HG03108 (cell line): Measurements from ENCODE around the gene UBE2M.
"Not testable (repeated sequence)": the region's sequence is repeated elsewhere in the genome, so short reads cannot be mapped to it uniquely, and the experiment has no call there.

Experiments
- ATAC-seq: cut with Tn5 transposase; IDR thresholded peaks from one replicate; pipeline ENCODE4 v1.9.1; 2021; ENCODE audit warnings: moderate library complexity; ENCODE audit not compliant: unreplicated experiment

The UBE2M gene

DNA sequence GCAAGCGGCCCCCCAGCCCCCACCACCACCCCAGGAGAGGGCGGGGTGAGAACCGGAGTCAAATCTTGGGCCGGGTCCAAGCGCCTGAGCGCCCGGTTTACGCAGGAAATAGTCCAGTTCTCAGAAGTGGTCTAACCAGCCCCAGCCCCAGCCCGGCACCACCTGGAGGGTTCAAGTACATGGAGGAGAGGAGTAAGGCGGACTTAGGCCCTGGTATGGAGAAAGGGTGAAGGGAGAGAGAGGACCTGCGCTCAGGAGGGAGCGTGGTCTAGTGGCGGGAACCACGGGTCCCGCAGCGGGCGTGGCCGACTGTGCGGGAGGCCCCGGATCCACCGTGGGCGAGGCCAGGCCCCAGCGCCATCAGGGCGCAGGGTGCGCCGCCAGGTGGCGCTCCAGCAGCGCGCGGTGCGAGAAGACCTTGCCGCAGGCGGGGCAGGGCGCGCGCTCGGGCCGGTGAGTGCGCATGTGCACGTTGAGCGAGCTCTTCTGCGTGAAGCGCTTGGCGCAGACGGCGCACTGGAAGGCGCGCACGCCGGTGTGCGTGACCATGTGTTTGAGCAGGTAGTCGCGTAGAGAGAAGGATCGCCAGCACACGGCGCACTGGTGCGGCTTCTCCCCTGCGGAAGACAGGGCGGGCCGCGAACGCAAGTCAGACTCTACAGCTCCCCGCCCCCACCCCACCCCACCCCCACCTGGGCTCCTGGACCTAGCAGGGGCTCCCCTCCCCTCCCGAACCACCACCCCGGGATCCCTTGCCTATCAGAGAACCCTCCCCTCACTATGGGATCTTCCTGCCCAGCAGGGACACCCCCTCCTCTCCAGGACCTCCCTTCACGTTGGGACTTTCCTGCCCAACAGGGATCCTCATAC is 44.5 kb downstream of the UBE2M start:
- ATAC-seq, result peak; percentile 72

GRCh38 chr19:58513213-58513693 is 45.2 kb downstream of the UBE2M start:
- no peak for ATAC-seq

DNA sequence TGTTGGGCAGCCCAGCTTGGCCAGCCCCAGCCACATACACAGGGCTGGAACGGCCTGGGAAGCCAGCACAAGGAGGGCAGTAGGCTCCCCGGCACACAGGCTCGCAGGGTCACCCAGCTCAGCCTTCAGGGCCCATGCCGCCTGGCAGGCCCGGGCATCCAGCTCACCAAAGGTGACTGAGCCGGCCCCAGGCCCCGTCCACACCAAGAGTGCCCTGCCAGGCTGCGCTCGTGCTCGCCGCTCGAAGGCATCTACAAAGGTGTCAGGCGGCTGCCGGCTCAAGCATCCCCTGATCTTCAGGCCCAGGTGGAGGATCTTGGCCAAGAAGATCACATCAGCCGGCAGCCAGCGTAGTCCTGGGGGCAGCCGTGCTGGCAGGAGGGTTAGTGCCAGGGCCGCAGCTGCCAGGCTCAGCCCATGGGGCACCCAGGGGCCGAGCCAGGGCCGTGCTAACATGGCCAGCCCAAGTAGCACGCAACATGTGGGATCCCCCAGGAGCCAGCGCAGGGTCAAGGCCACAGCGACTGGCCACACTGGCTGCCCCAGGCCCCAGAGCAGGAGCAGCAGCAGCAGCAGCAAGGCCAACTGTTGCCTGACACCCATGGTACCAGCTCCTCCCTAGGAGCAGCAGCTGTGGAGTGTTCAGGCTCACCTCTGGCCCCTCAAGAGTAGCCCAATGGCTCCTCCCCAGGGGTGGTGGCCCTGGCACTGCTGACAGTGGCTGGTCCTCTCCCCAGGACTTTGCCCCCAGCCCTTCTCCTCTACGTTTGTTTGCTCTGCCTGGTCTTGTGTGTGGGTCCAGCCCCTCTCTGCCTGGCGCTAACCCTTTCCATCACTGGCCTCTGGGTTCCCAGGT is 46.8 kb downstream of the UBE2M start, which contains the start of gene SLC27A5:
TSS of gene SLC27A5 (minus strand) at position 640 of the 856 bp plus-strand sequence. CDS start at position 603, 37 bp downstream.
- ATAC-seq, result no peak

- no peak for ATAC-seq
These were observed 48.1 kb downstream of the UBE2M start for GRCh38 chr19:58510084-58510862.

GRCh38 chr19:58509731-58510083 is 48.7 kb downstream of the UBE2M start:
- ATAC-seq, result no peak

DNA sequence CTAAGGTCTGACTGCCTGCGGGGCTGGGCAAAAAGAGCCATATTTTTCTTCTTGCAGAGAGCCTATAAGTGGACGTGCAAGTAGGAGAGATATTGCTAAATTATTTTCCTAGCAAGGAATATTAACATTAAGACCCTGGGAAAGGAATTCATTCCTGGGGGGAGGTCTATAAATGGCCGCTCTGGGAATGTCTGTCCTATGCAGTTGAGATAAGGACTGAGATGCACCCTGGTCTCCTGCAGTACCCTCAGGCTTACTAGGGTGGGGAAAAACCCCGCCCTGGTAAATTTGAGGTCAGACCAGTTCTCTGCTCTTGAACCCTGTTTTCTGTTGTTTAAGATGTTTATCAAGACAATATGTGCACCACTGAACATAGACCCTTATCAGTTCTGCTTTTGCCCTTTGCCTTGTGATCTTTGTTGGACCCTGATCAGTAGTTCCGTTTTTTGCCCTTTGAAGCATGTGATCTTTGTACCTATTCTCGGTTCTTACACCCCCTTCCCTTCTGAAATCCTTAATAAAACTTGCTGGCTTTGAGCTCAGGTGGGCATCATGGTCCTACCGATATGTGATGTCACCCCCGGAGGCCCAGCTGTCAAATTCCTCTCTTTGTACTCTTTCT is 50.7 kb downstream of the UBE2M start:
- not testable (repeated sequence) for ATAC-seq
